Kidney epithelial cell (primary cell): Measurements from ENCODE around the gene SLC48A1. TPM values are rescaled to one million over a fixed set of nuclear protein-coding genes. Genes with fewer than 3 reads are reported as not detected.

ENCODE experiments used
- DNase-seq: peaks from one replicate; pipeline ENCODE4 v3.0.0-alpha.2; 2010; ENCODE audit warnings: low read depth
- H3K27me3 ChIP-seq: 2 replicates; pipeline ENCODE4 v1.6.0; 2011; ENCODE audit warnings: low read length; ENCODE audit not compliant: control insufficient read depth, insufficient read depth
- H3K36me3 ChIP-seq: 2 replicates; pipeline ENCODE4 v1.5.1; 2011; ENCODE audit warnings: low read length; ENCODE audit not compliant: control insufficient read depth, insufficient read depth
- H3K4me3 ChIP-seq: 2 replicates; pipeline ENCODE4 v1.5.1; 2011; ENCODE audit warnings: low read depth, mild to moderate bottlenecking, control low read depth, low read length
- CTCF ChIP-seq: IDR thresholded peaks from 2 replicates; pipeline ENCODE4 v1.5.1; 2011; ENCODE audit warnings: mild to moderate bottlenecking, moderate library complexity, low read length, control low read depth, inconsistent platforms; ENCODE audit not compliant: insufficient read depth, poor library complexity, severe bottlenecking
- total RNA-seq: library from RNA; depleted of rRNA; stranded (reverse); fragments of >200 nt; gene quantifications from 2 replicates; pipeline ENCODE4 v1.2.3, GENCODE V29; 2015

Gene SLC48A1
- total RNA-seq, 1 donor from 2014 or later, result 26.5 TPM

GRCh38 chr12:47748507-47748828 lies 24.6 kb upstream of the SLC48A1 start:
- Histone ChIP-seq H3K4me3 (no peak overlapping the region), H3K36me3 (no peaks in the 10 kb centered on the region), H3K27me3 (peaks cover 9% of the 10 kb centered on the region)
- no peak for DNase-seq
- no peak for TF ChIP-seq CTCF

DNA sequence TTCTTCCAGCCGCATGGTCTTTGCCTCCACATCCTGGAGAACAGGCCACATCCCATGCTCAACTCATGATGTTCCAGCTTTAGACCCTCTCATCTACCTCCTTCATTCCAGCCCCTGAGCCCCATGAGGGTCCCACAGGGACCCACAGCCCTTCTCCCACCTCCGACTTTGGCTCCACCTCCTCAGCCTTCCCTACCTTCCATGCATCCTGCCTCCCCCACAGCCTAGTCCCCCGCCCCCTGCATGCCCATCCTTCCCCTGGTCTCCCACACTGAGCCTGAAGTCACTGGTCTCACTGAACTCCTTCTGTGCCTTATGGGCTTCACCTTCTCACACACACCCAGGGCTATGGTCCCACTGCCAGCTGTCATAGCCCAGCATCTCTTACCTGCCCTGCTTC lies 24.1 kb upstream of the SLC48A1 start:
- H3K36me3 ChIP-seq, result no peaks in the 10 kb centered on the region

GRCh38 chr12:47750229-47750798 lies 22.7 kb upstream of the SLC48A1 start:
- no peak for DNase-seq
- Histone ChIP-seq H3K4me3 (no peak overlapping the region), H3K36me3 (no peaks in the 10 kb centered on the region), H3K27me3 (peaks cover 5% of the 10 kb centered on the region)
- no peak for TF ChIP-seq CTCF

More for the DNA sequence above, 24.1 kb upstream of the SLC48A1 start:
- DNase-seq, result no peak
- no peak overlapping the region for H3K4me3 ChIP-seq
- peaks cover 9% of the 10 kb centered on the region for H3K27me3 ChIP-seq
- no peak for TF ChIP-seq CTCF

DNA sequence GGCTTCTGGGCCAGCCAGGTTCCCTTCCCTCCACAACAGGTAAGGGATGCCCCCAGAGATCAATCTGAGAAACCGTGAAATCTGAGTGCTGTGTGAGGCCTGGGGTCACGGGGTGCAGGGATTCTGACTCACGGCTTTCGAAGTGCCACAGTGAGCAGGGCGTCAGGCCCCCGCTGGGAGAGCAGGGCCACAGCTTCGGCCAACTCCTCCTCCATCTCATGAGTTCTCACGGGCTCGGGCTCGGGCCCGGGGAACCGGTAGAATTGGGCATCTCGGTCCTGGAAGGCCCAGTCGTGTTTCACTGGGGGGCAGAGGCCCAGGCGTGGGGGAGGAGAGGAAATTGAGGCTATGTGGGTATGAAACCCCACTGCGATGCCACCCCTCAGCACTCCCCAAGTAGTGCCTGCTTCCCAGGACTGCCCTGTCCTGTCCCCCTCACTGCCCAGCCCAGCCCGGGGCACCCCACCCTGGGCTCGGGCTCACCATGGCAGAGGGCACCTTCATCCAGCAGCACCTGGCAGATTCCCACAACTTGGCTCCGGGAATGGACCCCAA lies 22.0 kb upstream of the SLC48A1 start:
- H3K4me3 ChIP-seq, result no peak overlapping the region
- peaks cover 2% of the 10 kb centered on the region for H3K27me3 ChIP-seq
- H3K36me3 ChIP-seq, result no peaks in the 10 kb centered on the region
- no peak for DNase-seq
- TF ChIP-seq CTCF, result no peak

DNA sequence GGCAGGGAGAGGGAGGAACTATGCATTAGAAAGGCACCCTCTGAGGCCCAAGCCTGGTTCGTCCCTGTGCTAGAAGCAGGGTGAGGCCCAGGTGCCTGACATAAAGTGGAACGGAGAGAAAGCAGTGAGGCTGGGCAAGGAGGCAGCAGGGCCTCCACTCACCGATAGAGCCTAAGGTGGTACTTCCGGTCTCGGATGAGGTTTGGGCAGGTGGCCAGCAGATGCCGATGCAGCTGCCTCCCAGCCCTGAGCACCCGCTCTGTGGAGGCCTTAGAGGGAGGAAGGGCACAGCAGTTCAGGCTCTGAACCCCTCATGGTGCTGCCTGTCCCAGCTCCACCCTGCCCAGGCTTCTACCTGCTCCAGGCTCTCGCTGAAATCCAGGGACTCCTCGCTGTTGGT lies 21.5 kb upstream of the SLC48A1 start:
- Histone ChIP-seq H3K4me3 (no peak overlapping the region), H3K27me3 (peaks cover 2% of the 10 kb centered on the region), H3K36me3 (no peaks in the 10 kb centered on the region)
- no peak for DNase-seq
- no peak for TF ChIP-seq CTCF

DNA sequence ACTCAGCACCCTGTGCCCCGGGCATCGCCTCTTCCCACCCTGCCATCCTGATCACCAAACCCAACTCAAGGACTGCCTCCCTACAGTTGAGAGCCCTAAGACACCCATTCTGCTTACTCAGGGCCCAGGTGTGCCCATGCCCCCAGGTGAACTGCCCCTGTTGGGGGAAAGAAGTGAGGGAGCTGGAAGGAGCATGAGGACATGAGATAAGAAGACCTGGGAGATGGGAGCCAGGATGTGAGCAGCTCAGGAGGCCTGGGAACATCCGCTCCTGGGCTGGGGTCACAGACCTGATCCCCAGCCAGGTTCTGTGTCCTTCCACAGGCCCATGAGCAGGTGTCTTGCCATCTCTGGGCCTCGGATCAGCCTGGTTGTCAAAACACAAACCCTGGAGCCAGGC lies 20.9 kb upstream of the SLC48A1 start:
- DNase-seq, result no peak
- H3K36me3 ChIP-seq, result no peaks in the 10 kb centered on the region
- no peak overlapping the region for H3K4me3 ChIP-seq
- H3K27me3 ChIP-seq, result peaks cover 2% of the 10 kb centered on the region
- TF ChIP-seq CTCF, result no peak
